HFF-Myc (cell line): ENCODE measurements around the gene GCNT1.

Source experiments
- DNase-seq: peaks from one replicate; pipeline ENCODE4 v3.0.0-alpha.2; 2011; ENCODE audit warnings: low read depth; ENCODE audit errors: extremely low read depth
- H3K4me3 ChIP-seq: replicated peaks from 2 replicates; pipeline ENCODE4 v1.5.1; 2011; ENCODE audit warnings: low read depth, mild to moderate bottlenecking, control low read depth, low read length
- CTCF ChIP-seq: IDR thresholded peaks from 2 replicates; pipeline ENCODE4 v1.5.1; 2012; ENCODE audit warnings: mild to moderate bottlenecking, low read depth, low read length, control low read depth; ENCODE audit errors: missing control alignments

The GCNT1 gene

GRCh38 chr9:76443887-76444286, 15.1 kb upstream of the GCNT1 start:
- no peak for TF ChIP-seq CTCF
- H3K4me3 ChIP-seq: no peak overlapping the region
- DNase-seq: no peak

GRCh38 chr9:76444322-76444929, 14.6 kb upstream of the GCNT1 start:
- no peak for DNase-seq
- no peak overlapping the region for H3K4me3 ChIP-seq
- no peak for TF ChIP-seq CTCF

GRCh38 chr9:76445976-76446375, 13.0 kb upstream of the GCNT1 start:
- no peak for TF ChIP-seq CTCF
- no peak for DNase-seq
- no peak overlapping the region for H3K4me3 ChIP-seq

GRCh38 chr9:76448501-76448900, 10.5 kb upstream of the GCNT1 start:
- no peak for DNase-seq
- H3K4me3 ChIP-seq: no peak overlapping the region
- TF ChIP-seq CTCF: no peak

GRCh38 chr9:76451234-76451633, 7.7 kb upstream of the GCNT1 start:
- TF ChIP-seq CTCF: no peak
- no peak overlapping the region for H3K4me3 ChIP-seq
- DNase-seq: no peak

- DNase-seq: no peak
- TF ChIP-seq CTCF: no peak
- no peak overlapping the region for H3K4me3 ChIP-seq
Observed at GRCh38 chr9:76452839-76453238, 6.1 kb upstream of the GCNT1 start.

GRCh38 chr9:76453785-76454184, 5.2 kb upstream of the GCNT1 start:
- no peak for TF ChIP-seq CTCF
- no peak for DNase-seq

More at GRCh38 chr9:76453785-76454184, 5.2 kb upstream of the GCNT1 start:
- H3K4me3 ChIP-seq: no peak overlapping the region
